Fibroblast of peridontal ligament (primary cell): Measurements from ENCODE around the gene TNP2.
"Not testable (repeated sequence)": the region's sequence is repeated elsewhere in the genome, so short reads cannot be mapped to it uniquely, and the experiment has no call there.

Source experiments
- DNase-seq: peaks from one replicate; pipeline ENCODE4 v3.0.0-alpha.2; 2010; ENCODE audit errors: extremely low read depth

Gene TNP2

DNA sequence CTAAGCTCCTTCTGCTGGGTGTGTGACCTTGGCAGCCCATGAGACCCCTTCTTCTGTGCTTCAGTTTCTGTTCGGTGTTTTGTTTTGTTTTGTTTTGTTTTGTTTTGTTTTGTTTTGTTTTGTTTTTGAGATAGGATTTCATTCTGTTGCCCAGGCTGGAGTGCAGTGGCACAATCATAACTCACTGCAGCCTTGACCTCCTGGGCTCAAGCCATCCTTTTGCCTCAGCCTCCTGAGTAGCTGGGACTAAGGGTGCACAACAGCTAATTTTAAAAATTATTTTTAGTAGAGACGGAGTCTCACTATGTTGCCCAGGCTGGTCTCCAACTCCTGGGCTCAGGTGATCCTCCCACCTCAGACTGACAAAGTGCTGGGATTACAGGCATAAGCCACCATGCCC is 48.6 kb downstream of the TNP2 start:
- DNase-seq = not testable (repeated sequence)

DNA sequence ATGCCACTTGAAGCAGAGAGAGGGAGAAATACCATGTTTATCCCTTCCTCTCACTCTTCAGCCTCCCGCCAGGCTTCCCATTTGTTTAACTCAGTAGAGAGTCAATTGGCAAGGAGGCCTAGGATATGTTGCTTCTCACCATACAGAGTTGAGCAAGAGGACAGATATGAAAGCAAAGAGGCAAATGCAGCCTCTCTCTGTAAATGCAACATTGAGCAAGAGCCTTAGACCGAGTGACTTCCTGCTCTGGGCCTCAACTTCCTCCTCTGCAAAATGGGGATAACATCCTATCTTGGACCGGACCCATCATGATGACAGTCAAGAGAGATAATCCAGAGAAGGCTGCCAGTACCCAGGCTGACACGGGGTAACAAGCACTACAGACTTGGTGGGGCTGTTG is 49.9 kb downstream of the TNP2 start:
- DNase-seq = no peak

DNA sequence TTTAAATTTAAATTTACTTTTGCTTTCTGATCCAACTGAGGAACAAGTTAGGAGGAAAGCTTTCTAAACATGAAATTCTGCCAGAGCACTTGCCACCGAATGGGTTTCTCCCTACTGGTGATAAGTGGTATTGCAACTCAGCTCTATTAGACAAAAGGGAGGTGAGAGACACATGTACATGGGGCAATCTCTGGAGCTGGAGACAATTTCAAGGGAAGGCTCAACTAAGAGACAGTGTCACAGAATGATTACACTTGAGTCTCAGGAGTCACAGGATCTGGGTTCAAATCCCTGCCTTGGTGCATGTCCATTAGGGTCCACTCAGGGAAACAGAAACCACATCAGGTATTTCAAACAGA is 50.5 kb downstream of the TNP2 start:
- no peak for DNase-seq
